ENCODE results near the gene GPC3. TPM values are rescaled to one million over a fixed set of nuclear protein-coding genes. Genes with fewer than 3 reads are reported as not detected.
A peak's percentile ranks its signal among the peaks of the same experiment; 100 is the strongest.

The GPC3 gene
- total RNA-seq, 1 experiment from 2014 or later: 32.4 TPM

DNA sequence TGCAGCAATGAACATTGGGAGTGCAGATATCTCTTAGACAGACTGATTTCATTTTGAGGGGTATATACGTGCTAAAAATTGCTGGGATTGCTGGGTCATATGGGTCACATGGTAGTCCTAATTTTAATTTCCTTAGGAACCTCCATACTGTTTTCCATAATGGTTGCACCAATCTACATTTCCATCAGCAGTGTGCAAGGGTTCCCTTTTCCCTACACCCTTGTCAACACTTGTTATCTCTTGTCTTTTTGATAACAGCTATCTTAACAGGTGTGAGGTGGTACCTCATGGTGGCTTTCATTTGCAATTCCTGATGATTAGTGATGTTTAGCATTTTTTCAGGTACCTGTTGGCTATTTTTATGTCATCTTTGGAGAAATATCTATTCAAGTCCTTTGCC is 57.0 kb downstream of the GPC3 start:
- Mint-ChIP-seq H3K4me3 (no peak overlapping the region), H3K27me3 (ENCODE audit: low read depth) (peaks cover 4% of the 10 kb centered on the region; the same call in 1 of the 2 replicates), H3K36me3 (no peaks in the 10 kb centered on the region), H3K27ac (no peak overlapping the region), H3K9me3 (no peaks in the 10 kb centered on the region), H3K4me1 (peaks cover 34% of the 10 kb centered on the region)
- ATAC-seq (no peak), DNase-seq (ENCODE audit: low spot score) (no peak)
- ChIA-PET CTCF (no interaction called here), POLR2A (no interaction called here)
- TF ChIP-seq CBFB (CRISPR knock-in tag; IDR thresholded peaks at IDR 0.05; ENCODE audit: low read depth): no peak
- TF ChIP-seq, protein P1, sequence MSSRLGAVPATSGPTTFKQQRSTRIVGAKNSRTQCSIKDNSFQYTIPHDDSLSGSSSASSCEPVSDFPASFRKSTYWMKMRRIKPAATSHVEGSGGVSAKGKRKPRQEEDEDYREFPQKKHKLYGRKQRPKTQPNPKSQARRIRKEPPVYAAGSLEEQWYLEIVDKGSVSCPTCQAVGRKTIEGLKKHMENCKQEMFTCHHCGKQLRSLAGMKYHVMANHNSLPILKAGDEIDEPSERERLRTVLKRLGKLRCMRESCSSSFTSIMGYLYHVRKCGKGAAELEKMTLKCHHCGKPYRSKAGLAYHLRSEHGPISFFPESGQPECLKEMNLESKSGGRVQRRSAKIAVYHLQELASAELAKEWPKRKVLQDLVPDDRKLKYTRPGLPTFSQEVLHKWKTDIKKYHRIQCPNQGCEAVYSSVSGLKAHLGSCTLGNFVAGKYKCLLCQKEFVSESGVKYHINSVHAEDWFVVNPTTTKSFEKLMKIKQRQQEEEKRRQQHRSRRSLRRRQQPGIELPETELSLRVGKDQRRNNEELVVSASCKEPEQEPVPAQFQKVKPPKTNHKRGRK (CRISPR knock-in tag; IDR thresholded peaks at IDR 0.05; ENCODE audit: borderline replicate concordance): no peak
- no peak for TF ChIP-seq GABPB1 (CRISPR knock-in tag; IDR thresholded peaks at IDR 0.05)
- TF ChIP-seq, protein P2, sequence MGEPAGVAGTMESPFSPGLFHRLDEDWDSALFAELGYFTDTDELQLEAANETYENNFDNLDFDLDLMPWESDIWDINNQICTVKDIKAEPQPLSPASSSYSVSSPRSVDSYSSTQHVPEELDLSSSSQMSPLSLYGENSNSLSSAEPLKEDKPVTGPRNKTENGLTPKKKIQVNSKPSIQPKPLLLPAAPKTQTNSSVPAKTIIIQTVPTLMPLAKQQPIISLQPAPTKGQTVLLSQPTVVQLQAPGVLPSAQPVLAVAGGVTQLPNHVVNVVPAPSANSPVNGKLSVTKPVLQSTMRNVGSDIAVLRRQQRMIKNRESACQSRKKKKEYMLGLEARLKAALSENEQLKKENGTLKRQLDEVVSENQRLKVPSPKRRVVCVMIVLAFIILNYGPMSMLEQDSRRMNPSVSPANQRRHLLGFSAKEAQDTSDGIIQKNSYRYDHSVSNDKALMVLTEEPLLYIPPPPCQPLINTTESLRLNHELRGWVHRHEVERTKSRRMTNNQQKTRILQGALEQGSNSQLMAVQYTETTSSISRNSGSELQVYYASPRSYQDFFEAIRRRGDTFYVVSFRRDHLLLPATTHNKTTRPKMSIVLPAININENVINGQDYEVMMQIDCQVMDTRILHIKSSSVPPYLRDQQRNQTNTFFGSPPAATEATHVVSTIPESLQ (CRISPR knock-in tag; IDR thresholded peaks at IDR 0.05): no peak
- no peak for TF ChIP-seq FOXP1 (CRISPR knock-in tag; IDR thresholded peaks at IDR 0.05; ENCODE audit: borderline replicate concordance)

DNA sequence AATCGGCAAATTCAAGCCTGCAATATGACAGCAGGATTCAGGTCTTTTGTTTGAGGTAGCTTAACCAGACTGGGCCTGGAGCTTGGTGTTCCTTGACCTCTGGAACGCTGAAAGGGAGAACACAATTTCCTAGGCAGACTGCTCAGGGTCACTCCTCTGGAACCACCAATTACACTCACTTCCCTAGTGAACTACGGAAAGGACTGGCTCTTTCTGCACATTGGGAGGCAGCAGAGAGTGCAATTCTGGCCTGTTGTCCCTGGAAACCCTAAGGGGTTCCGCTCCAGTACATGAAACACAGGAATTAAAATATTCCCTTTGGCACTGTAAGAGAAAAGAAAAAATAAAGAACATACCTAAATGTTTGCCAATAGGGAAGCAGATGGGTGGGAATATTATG is 58.6 kb downstream of the GPC3 start:
- CTCF ChIA-PET: interaction anchor here (0.6 to 1.6 kb wide), 7 partner anchors 13 to 1458 kb away, joined by 3 to 6 read pairs (median 6); no protein-coding TSS in a partner anchor
- POLR2A ChIA-PET: no interaction called here
- no peaks in the 10 kb centered on the region for H3K36me3 Mint-ChIP-seq
- TF ChIP-seq GABPB1 (CRISPR knock-in tag; IDR thresholded peaks at IDR 0.05) (no peak), ZNF396 (CRISPR knock-in tag; IDR thresholded peaks at IDR 0.05; ENCODE audit: borderline replicate concordance) (no peak)
- TF ChIP-seq, protein P3, sequence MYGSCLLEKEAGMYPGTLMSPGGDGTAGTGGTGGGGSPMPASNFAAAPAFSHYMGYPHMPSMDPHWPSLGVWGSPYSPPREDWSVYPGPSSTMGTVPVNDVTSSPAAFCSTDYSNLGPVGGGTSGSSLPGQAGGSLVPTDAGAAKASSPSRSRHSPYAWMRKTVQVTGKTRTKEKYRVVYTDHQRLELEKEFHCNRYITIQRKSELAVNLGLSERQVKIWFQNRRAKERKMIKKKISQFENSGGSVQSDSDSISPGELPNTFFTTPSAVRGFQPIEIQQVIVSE (CRISPR knock-in tag; IDR thresholded peaks at IDR 0.05; ENCODE audit: borderline replicate concordance): no peak
- H3K27ac Mint-ChIP-seq: no peak overlapping the region
- ATAC-seq (peak; percentile 83), DNase-seq (ENCODE audit: low spot score) (no peak)
- H3K4me1 Mint-ChIP-seq: peaks cover 45% of the 10 kb centered on the region
- H3K27me3 Mint-ChIP-seq (ENCODE audit: low read depth): peaks cover 4% of the 10 kb centered on the region; the same call in 1 of the 2 replicates
- no peak overlapping the region for H3K4me3 Mint-ChIP-seq
- no peaks in the 10 kb centered on the region for H3K9me3 Mint-ChIP-seq

DNA sequence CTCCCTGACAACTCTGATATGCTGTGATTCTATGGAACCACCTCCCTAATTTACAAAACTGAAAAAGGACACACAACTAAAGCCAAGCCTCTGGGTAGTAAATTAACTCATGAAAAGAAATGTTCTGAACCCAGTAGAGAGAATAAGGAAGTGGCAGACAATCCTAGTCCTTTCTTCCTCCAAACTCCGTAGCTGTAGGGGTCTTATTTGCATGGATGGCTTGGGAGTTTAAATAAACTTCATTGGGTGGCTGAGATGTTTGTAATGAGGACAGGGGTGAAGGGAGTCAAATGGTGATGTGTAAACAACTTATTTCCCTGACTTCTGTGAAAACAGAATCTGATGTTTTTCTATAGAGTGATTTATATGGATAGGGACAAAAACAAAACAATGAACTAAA is 59.3 kb downstream of the GPC3 start:
- 0 out of 2 replicates have a peak overlapping the region, but pooled peaks have one; percentile 9 for H3K4me3 Mint-ChIP-seq
- H3K36me3 Mint-ChIP-seq: no peaks in the 10 kb centered on the region
- ChIA-PET CTCF (interaction anchor here (0.8 to 1.6 kb wide), 8 partner anchors 12 to 145 kb away, joined by 3 to 6 read pairs (median 6); no protein-coding TSS in a partner anchor), POLR2A (no interaction called here)
- ATAC-seq (peak; percentile 29), DNase-seq (ENCODE audit: low spot score) (no peak)
- H3K27ac Mint-ChIP-seq: peak overlapping the region; percentile 77
- TF ChIP-seq SMAD3 (CRISPR knock-in tag; IDR thresholded peaks at IDR 0.05; ENCODE audit: borderline replicate concordance) (no peak), ZNF232 (CRISPR knock-in tag; IDR thresholded peaks at IDR 0.05) (no peak), ETV6 (CRISPR knock-in tag; IDR thresholded peaks at IDR 0.05) (no peak)
- TF ChIP-seq, protein P4, sequence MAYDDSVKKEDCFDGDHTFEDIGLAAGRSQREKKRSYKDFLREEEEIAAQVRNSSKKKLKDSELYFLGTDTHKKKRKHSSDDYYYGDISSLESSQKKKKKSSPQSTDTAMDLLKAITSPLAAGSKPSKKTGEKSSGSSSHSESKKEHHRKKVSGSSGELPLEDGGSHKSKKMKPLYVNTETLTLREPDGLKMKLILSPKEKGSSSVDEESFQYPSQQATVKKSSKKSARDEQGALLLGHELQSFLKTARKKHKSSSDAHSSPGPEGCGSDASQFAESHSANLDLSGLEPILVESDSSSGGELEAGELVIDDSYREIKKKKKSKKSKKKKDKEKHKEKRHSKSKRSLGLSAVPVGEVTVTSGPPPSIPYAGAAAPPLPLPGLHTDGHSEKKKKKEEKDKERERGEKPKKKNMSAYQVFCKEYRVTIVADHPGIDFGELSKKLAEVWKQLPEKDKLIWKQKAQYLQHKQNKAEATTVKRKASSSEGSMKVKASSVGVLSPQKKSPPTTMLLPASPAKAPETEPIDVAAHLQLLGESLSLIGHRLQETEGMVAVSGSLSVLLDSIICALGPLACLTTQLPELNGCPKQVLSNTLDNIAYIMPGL (CRISPR knock-in tag; IDR thresholded peaks at IDR 0.05): no peak
- TF ChIP-seq, protein P5, sequence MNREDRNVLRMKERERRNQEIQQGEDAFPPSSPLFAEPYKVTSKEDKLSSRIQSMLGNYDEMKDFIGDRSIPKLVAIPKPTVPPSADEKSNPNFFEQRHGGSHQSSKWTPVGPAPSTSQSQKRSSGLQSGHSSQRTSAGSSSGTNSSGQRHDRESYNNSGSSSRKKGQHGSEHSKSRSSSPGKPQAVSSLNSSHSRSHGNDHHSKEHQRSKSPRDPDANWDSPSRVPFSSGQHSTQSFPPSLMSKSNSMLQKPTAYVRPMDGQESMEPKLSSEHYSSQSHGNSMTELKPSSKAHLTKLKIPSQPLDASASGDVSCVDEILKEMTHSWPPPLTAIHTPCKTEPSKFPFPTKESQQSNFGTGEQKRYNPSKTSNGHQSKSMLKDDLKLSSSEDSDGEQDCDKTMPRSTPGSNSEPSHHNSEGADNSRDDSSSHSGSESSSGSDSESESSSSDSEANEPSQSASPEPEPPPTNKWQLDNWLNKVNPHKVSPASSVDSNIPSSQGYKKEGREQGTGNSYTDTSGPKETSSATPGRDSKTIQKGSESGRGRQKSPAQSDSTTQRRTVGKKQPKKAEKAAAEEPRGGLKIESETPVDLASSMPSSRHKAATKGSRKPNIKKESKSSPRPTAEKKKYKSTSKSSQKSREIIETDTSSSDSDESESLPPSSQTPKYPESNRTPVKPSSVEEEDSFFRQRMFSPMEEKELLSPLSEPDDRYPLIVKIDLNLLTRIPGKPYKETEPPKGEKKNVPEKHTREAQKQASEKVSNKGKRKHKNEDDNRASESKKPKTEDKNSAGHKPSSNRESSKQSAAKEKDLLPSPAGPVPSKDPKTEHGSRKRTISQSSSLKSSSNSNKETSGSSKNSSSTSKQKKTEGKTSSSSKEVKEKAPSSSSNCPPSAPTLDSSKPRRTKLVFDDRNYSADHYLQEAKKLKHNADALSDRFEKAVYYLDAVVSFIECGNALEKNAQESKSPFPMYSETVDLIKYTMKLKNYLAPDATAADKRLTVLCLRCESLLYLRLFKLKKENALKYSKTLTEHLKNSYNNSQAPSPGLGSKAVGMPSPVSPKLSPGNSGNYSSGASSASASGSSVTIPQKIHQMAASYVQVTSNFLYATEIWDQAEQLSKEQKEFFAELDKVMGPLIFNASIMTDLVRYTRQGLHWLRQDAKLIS (CRISPR knock-in tag; IDR thresholded peaks at IDR 0.05; ENCODE audit: borderline replicate concordance): no peak
- TF ChIP-seq, protein P6, sequence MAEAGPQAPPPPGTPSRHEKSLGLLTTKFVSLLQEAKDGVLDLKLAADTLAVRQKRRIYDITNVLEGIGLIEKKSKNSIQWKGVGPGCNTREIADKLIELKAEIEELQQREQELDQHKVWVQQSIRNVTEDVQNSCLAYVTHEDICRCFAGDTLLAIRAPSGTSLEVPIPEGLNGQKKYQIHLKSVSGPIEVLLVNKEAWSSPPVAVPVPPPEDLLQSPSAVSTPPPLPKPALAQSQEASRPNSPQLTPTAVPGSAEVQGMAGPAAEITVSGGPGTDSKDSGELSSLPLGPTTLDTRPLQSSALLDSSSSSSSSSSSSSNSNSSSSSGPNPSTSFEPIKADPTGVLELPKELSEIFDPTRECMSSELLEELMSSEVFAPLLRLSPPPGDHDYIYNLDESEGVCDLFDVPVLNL (CRISPR knock-in tag; IDR thresholded peaks at IDR 0.05; ENCODE audit: borderline replicate concordance, low read depth): no peak
- no peaks in the 10 kb centered on the region for H3K9me3 Mint-ChIP-seq
- H3K27me3 Mint-ChIP-seq (ENCODE audit: low read depth): peaks cover 4% of the 10 kb centered on the region; the same call in 1 of the 2 replicates
- H3K4me1 Mint-ChIP-seq: peaks cover 52% of the 10 kb centered on the region
